GM18499 (cell line): ENCODE measurements around the gene IGFBP6.

Source experiments
- ATAC-seq: cut with Tn5 transposase; IDR thresholded peaks from one replicate; pipeline ENCODE4 v1.9.1; 2021; ENCODE audit warnings: moderate number of reproducible peaks; ENCODE audit not compliant: insufficient read depth, unreplicated experiment

The IGFBP6 gene

DNA sequence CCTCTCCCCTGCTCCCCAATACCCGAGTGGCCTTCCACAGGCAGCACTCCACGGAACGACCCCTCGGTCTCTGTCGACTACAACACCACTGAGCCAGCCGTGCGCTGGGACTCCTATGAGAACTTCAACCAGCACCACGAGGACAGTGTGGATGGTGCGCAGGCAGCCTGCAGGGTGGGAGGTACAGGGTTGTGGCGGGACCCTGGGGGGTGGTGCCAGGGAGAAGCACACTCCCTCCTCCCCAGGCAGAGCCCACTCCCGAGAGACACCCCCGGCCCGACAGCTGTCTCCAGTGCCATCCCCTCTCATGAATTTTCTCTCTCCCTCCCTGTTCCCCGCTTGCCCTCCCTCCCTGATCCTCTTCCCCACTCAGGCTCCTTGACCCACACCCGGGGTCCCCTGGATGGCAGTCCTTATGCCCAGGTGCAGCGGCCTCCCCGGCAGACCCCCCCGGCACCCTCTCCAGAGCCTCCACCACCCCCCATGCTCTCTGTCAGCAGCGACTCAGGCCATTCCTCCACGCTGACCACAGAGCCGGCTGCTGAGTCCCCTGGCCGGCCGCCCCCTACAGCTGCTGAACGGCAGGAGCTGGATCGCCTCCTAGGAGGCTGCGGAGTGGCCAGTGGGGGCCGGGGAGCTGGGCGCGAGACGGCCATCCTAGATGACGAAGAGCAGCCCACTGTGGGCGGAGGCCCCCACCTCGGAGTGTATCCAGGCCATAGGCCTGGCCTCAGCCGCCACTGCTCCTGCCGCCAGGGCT, 38.6 kb upstream of the IGFBP6 start:
- no peak for ATAC-seq

DNA sequence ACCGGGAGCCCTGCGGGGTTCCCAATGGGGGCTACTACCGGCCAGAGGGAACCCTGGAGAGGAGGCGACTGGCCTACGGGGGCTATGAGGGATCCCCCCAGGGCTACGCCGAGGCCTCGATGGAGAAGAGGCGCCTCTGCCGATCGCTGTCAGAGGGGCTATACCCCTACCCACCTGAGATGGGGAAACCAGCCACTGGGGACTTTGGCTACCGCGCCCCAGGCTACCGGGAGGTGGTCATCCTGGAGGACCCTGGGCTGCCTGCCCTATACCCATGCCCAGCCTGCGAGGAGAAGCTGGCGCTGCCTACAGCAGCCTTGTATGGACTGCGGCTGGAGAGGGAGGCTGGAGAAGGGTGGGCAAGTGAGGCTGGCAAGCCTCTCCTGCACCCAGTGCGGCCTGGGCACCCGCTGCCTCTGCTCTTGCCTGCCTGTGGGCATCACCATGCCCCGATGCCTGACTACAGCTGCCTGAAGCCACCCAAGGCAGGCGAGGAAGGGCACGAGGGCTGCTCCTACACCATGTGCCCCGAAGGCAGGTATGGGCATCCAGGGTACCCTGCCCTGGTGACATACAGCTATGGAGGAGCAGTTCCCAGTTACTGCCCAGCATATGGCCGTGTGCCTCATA, 37.9 kb upstream of the IGFBP6 start:
- no peak for ATAC-seq

DNA sequence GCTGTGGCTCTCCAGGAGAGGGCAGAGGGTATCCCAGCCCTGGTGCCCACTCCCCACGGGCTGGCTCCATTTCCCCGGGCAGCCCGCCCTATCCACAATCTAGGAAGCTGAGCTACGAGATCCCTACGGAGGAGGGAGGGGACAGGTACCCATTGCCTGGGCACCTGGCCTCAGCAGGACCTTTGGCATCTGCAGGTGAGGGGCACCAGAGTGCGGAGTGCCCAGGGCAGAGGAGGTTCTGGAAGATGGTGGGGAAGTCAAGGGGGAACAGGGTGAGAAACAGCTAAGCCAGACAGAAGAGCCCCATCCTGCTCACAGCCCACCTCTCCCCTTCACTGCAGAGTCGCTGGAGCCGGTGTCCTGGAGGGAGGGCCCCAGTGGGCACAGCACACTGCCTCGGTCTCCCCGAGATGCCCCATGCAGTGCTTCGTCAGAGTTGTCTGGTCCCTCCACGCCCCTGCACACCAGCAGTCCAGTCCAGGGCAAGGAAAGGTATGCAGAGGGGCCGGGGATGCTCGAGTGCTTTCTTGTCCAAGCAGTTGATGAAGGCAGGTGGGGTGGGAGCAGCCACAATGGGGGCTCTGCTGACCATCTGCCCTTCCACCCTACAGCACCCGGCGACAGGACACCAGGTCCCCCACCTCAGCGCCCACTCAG, 37.3 kb upstream of the IGFBP6 start:
- no peak for ATAC-seq

DNA sequence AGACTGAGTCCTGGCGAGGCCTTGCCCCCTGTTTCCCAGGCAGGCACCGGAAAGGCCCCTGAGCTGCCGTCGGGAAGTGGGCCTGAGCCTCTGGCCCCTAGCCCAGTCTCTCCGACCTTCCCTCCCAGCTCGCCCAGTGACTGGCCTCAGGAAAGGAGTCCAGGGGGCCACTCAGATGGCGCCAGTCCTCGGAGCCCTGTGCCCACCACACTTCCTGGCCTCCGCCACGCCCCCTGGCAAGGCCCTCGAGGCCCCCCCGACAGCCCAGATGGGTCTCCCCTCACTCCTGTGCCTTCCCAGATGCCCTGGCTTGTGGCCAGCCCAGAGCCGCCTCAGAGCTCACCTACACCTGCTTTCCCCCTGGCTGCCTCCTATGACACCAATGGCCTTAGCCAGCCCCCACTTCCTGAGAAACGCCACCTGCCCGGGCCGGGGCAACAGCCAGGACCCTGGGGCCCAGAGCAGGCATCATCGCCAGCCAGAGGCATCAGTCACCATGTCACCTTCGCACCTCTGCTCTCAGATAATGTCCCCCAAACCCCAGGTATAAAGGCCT, 36.7 kb upstream of the IGFBP6 start:
- ATAC-seq, result no peak

DNA sequence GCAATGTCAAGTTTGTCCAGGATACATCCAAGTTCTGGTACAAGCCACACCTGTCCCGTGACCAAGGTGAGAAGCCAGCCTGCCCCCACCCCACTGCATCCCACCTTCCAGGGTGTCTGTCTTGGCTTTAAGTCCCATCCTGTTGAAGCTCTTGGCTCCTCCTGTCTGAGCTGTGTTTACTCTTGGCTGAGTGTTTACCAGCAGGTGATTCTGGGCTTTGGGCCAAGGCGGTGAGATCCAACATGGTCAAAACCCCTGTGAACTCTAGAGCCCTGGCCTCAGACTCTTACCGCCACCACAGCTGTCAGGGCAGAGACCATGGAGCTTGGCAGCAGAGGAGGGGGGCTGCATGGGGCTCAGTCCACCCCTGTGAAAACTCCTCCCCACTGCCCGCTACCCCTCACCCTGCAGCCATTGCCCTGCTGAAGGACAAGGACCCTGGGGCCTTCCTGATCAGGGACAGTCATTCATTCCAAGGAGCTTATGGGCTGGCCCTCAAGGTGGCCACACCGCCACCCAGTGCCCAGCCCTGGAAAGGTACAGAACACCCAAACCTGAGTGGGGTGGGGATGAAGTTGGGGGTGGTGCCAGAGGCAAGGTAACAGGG, 36.0 kb upstream of the IGFBP6 start:
- ATAC-seq, result no peak

DNA sequence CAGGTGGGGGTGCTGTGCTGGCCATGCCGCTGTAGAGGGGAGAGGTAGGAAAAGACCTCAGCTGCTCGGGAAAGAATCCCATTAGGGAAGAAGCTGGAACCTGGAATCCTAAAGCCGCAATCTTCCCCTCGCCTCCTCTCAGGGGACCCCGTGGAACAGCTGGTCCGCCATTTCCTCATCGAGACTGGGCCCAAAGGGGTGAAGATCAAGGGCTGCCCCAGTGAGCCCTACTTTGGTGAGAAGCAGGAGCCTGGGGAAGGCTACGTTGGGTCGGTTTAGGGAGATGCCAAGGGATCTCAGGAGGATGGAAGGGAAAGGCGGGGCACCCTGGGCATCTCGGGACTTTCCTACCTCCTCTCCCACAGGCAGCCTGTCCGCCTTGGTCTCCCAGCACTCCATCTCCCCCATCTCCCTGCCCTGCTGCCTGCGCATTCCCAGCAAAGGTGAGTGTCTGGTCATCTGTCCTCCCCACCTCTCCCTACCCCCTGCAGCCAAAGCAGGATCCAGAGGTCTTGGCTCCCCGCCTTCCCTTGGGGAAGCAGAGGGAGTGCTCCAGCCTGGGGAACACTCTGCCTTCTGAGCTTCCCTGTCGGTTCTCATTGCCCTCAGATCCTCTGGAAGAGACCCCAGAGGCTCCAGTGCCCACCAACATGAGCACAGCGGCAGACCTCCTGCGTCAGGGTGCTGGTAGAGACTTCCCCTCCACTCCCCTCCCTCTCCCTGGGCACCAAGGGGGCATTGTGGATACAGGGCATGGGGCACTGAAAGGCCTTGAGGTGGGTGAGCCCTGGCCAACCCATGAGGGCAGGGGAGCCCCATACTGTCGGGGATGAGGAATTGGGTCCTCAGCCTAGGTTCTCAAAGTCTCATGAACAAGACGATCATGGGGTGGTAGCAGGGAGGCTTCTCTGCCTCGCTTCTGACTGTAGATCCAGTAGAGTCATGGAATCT, 35.2 kb upstream of the IGFBP6 start:
- ATAC-seq, result no peak

DNA sequence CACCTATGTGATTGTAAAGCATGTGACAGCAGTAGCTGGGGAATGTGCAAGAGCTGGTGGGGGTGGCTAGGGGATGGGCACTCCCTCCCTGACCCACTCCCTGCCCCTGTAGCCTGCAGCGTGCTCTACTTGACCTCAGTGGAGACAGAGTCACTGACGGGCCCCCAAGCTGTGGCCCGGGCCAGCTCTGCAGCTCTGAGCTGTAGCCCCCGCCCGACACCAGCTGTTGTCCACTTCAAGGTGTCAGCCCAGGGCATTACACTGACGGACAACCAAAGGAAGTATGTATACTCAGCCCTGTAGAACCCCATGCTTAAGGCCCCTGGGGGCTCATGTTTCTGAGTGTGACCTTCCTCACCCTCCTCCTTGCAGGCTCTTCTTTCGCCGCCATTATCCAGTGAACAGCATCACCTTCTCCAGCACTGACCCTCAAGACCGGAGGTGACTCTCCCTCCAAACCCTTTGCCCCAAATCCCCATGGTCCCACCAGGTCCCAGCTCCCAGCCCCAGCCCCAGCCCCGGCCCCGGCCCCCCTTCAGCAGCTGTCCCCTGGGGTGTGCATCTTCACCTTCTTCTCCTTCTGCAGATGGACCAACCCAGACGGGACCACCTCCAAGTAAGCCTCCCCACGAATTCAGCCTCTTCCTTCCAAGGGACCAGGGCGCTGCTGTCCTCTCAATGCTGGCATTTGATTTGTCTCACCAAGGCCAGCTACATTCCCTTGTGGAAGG, 34.3 kb upstream of the IGFBP6 start:
- no peak for ATAC-seq

DNA sequence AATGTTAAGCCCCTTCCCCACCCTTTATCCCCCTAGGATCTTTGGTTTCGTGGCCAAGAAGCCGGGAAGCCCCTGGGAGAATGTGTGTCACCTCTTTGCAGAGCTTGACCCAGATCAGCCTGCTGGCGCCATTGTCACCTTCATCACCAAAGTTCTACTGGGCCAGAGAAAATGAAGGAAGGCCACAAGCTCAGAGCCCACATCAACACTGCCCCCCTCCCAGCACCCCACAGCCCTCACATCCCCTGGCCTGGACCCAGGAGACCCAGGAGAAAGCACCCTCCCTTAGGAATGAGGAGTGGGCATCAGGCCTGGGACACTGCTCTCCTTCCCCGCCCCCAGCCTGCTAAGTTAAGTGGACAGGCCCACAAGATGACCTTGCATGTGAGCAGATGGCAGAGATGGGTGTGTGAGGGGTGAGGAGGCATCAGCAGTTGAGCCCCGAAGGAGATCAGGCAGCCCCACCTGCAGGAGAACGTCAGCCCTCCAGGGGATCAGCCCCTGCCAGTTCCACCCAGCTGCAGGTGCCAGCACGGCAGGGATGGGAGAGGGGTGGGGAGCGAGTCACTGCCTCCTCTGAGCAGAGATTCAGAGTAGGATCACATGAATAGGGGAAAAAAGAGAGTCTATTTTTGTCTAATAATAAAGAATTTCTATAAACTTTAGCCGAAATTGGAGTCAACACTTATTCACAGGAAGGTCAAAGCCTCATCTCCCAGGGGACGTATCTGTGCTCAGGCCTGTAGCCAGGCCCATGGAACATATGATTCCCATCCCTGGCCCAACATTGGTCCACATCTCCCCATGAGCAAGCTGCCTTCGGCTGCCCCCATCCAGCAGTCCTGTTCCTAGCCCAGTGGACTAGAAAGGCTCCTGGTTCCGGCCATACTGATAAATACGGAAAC, 33.5 kb upstream of the IGFBP6 start:
- no peak for ATAC-seq

DNA sequence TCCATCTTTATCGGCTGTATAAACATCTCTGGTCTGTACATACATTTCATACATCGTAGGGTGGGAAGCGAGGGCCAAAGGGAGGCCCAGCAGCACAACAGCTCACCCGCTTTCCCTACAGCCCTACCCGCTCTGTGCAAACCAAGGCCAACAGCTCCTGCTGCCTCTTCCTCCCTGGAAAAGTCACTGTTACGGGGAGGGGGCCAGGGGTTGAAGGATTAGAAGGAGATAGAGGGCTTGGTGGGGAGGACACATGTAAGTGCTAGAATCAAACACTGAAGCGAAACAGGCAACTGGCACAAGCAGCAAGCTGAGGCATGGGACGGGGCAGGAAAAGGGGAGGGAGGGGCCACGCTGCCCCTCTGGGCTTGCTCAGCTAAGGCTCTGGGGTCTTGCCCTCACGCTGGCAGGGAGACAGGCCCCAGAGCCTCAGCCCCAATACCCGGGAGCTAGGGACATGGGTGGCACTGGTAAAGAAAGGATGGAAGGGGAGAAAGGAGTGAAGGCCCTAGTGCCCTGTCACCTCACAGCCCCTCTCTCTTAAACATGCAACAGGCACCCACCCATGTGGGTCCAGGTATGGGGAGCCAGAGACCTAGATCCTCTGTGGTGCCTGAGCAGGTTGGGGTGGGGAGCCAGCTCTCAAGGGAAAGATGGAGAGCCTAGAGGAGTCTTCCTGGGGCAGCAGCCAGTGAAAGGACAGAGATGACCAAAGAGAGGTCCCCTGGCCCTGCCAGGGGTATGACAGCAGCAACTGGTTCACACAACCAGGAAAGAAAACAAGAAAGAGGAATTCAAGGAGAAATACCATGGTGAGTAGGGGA, 32.6 kb upstream of the IGFBP6 start:
- no peak for ATAC-seq

DNA sequence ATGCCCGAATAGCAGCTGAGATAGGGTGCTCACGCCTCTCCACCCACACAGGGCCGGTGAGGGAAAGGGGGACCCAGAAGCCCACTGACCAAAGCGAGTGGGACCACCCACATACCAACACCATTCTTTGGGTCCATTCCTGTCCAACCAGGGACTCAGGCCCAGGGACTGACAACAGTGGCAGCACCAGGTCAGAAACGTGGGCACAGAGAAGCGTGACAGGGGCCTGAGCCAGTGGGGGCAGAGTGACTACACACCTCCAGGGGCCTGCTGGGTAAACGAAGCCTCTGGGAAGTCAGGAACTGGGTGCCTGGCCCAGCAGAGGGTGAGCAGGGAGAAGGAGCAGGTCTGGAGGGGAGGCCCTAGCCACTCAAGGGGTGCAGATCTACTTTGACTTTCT, 32.0 kb upstream of the IGFBP6 start:
- ATAC-seq, result no peak

DNA sequence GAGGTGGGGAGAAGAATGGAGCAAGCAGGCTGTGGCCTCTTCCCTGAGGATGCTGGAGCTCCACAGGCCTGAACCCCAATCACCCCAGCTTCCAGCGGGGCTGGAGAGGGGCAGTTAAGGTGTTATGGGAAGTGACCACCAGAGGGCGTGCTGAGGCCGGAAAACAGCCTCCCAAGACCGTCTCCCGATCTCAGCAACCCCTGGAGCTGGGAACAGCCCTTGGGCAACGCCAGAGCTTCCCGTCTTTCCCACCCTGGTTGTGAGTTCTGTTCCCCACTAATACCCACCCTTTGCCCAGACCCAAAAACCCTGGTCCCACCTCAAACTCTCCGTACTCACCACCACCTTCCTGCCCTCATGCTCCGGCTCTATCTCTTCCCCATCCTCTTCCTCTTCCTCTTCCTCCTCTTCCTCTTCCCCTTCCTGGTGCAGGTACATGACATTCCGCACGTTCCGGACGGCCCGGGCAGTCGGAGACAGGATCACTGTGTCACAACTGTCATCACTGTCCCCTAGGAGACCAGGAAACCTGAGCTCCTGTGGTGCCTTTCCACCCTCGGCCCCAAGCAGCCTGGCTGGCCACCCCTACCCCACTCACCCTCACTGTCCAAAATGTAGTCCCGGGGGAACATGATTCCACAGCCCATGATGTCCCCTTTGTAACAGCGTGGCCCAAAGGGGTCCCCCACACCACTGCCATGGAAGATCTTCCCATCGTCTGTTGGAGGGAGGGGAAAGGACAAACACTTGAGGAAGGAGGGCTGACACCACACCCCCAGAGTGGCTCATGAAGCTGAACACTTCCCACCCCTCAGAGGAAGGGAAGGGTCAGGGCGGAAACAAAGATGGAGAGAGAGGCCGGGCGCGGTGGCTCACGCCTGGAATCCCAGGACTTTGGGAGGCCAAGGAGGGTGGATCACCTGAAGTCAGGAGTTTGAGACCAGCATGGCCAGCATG, 31.2 kb upstream of the IGFBP6 start:
- no peak for ATAC-seq

DNA sequence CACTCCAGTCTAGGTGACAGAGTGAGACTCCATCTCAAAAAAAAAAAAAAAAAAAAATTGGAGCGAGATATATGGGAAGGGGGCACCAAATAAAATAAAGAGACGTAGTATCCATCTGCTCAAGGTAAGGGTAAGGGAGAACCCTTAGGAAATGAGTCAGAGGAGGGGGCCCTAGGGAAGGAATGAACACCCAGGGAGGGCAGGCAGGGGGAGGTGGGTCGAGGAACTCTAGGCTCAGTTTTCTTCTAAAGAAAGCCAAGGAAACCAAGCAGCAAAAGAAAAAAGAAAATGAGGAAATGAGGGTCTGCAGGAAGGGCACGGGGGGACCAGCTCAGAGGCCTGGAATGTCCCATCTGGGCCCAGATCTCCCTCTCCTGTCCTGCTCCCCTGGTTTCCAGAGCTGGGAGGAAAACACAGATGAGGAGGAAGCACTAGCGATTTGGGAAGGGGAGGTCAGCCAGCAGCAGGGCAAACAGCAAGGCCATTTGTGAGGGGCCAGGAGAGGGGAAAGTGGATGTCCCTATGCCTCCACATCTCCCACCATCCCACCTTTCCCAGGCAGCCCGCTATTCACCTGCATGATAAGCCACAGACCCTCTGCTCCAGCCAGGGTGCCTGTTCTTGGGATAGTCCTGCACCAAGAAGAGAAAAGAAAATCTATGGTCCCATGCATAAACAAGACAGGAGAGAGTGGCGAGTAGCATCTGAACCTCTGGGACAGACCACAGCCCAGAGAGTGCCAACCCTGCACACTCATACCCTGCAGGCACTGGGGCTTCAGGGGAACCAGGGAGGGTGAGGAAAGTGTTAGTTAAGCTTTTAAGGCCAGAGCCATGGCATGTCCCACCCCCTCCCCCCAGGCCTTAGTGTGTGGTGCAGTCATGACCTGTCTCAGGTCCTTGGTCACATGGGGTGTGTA, 30.1 kb upstream of the IGFBP6 start:
- no peak for ATAC-seq

DNA sequence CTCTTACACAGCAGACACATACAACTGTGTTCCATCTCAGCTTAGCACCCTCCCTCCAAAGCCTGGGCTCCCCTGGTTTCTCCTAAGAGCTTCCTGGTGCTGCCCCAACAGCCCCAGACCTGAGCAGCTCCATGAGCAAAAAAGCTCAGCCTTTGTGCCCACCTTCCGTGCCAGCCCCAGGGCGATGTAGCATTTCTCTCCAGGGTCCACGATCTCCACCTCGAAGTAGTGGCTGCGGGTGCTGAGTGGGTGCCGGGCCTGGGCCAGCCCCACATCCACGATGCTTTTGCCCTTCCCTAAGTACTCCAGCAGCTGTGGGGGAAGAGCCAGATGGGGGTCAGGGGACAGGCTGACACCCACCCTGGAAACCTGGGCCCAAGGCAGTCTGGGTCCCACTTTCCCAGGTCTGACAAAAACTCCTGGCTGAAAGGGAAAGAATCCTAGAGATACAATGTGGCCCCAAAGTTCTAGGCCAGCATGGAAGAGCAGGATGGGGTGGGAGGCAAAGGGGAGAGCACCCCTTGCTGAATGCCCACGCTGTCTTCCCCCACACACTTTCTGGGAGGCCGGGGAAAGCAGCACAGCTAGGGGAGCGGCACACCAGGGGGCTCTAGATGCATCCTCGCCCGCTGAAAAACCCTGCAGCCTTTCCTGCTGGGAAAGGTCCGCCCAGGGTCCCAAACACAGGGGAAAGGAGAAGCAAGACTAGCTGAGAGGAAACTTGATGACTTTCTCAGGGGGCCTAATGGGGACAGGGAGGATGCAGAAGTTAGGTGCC, 29.3 kb upstream of the IGFBP6 start:
- no peak for ATAC-seq

DNA sequence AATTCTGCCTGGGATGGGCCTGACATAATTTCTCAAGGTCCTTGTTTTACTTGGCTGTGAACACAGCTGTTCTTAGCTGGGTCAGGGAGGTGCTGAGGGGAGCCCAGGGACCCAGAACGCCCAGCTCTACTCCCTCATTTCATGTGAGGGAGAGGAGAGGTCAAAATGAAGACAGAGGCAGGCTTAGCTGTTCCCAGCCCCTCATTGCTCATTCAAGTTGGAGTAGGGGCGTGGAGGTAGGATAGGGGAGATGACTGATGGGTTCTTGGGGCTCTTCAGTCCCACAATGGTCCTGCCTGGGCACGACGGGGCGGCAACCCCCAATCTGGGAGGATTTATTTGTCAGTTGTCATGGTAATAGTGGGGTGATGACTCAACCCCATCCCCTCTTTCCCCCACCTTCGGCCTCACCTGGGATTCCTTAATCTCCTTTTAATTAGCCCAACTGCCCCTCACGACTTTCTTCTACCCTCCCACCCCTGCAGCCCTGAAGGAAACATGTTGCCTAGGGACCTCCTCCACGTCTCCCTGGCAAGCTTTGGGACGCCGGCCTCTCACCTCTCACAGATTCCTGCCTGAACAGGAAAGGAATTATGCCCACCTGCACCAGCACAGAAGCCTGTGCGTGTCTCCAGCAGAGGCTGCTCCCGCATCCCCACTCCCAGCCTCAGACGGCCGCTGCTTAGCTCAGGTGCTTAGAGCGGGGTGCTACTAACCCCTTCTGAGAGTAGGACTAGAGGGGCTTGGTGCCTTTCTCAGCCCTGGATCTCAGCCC, 28.5 kb upstream of the IGFBP6 start:
- no peak for ATAC-seq
